Inflammatory macrophage treated with lipopolysaccharide for 1 hour (primary cell): ENCODE measurements around the gene ARHGEF7.

Experiments
- DNase-seq, 2 donors: peaks; one replicate each; pipeline ENCODE4 v3.0.0-alpha.2; 2020 to 2022

Gene ARHGEF7

DNA sequence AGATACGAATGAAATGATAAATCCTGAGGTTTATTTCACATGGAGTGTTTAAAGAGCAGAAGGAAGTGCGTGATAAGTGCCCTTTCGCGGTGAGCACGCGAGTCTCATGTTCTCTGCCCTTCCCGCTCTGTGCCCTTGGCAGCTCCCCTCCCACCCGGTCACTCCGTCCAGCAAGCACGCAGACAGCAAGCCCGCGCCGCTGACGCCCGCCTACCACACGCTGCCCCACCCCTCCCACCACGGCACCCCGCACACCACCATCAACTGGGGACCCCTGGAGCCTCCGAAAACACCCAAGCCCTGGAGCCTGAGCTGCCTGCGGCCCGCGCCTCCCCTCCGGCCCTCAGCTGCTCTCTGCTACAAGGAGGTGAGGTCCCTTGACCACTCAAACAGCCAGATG is 167.9 kb downstream of the ARHGEF7 start:
- no peak for DNase-seq

DNA sequence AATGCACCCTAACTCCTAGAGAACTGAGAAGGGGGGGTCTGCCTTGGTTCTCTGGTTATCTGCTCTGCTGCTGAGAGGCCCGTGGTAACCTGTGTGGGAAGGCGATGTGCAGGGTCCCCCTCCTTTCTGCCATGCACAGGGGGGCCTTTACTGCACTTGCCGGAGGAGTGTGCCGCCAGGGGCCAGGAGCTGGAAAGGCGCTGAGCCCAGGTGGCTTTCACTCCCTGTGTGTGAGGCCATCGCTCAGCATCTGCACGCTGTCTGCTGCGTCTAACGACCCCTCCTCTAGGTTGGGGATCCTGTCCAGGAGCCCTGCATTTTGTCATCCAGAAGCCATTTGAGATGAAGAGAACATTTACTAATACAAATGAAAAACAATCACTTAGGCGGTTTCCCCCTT is 168.3 kb downstream of the ARHGEF7 start:
- no peak for DNase-seq

- no peak for DNase-seq
Observed at GRCh38 chr13:111283991-111284390, 168.9 kb downstream of the ARHGEF7 start.

DNA sequence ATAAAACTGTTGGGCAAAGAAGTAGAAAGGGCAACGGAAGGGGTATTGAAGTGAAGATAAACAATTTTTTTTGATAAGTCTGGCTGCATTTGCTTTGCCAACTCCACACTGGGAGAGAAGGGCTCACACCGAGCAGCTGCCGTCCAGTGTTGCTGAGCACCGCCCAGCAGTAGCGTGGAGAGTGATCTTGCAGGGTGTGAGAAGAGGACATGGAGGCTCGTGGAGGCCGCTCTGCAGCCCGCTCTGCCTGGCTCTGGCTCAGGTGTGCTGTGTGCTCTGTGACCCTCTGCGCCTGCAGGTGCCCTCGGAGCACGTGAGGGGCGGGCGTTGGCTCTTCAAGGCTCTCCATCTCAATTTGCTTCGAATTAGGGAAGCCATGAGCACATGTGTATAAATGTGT is 169.5 kb downstream of the ARHGEF7 start:
- no peak for DNase-seq

DNA sequence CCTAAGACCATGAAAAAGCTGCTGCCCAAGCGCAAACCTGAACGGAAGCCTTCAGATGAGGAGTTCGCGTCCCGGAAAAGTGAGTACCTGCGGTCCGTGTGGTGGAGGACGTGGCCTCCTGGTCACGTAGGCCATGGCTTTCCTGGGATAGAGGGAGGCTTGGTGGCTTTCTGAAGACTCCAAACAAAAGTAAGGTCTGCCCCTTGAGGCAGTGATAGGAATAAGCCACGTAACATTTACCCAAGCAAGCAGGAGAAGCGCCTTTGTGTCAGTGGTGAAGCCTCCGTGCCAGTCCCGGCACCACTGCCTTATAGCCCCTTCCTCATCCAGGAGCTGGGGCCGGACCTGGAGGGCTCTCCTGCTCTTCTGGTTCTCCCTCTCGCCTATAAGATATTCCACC is 171.1 kb downstream of the ARHGEF7 start:
- no peak for DNase-seq

DNA sequence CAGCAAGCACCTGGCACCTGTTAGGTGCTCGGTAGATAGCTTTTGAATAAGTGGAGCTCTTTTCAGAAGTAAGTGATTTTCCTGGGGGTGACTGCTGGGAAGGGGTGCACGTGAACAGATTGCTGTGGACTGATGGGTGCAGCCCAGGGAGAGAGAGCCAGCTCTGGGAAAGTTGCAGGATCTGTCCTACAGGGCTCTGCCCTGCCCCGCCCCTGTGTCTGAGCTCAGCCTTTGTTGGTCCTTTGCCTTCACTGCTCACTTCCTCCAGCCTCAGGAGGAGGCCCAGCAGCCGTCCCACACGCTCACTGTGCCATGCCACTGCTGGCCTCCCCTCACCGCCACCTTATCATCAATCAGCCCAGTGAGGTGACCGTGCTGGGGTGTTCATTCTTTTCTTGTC is 171.6 kb downstream of the ARHGEF7 start:
- DNase-seq, result no peak

DNA sequence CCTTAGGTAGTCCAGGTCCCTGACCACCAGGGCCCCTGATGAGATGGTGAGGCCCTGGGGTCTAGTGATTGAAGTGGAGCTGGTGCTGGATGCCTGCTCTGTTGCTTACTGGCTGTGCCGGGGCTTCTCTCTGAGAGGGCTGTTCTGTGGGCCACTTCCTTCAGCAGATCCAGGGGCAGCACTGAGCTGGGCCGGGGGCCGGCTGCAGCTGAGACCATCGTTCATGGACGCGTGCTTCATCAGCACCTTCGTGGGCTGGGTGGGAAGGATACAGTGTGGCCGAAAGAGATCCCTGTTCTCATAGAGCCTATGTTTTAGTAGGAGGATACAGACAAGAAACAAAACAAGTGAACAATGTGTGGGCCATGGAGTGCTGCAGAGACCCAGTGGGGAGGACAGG is 172.1 kb downstream of the ARHGEF7 start:
- DNase-seq, result no peak

GRCh38 chr13:111288276-111288675 is 173.2 kb downstream of the ARHGEF7 start:
- no peak for DNase-seq

DNA sequence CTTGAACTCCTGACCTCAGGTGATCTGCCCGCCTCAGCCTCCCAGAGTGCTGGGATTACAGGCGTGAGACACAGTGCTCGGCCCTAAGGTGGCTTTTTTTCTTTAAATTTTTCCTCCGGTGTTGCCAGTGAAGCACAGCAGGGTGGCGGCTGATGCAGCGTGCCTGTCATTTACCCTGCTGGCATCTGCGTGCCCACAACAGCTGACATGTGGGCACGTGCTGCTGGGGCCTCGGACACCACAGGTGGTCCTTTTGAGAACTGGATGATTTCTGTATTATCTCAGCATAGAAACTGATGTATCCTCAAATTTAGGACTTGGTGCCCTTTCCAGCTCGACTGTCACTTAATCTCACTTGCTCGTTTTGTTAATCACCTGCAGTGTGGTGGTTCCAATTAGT is 174.1 kb downstream of the ARHGEF7 start:
- DNase-seq, result no peak

- DNase-seq, result no peak
Observed at GRCh38 chr13:111291908-111292307, 176.8 kb downstream of the ARHGEF7 start.

- DNase-seq, result no peak
Observed at GRCh38 chr13:111292710-111293485, 177.8 kb downstream of the ARHGEF7 start.

- no peak for DNase-seq
Observed at GRCh38 chr13:111295886-111296285, 180.8 kb downstream of the ARHGEF7 start.

DNA sequence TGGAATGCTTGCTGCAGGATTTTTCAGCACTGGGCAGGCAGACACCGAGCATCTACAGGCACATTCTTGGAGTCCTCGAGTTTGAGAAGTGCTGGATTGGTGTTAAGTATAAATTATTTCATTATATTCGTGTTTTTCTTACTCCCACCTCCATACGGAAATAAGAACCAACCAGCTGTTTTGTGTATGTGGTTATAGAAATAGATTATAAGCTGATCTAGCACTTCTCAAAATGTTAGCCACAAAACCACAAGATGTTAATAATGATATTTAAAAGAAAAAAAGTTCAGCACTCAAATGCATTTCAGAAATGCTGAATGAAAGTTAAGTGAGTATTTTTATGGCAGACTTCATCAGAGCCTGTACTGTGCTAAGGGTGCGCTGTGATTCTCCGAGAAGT is 181.3 kb downstream of the ARHGEF7 start:
- DNase-seq, result no peak

GRCh38 chr13:111298214-111298975 is 183.3 kb downstream of the ARHGEF7 start:
- no peak for DNase-seq

GRCh38 chr13:111302045-111302726 is 187.1 kb downstream of the ARHGEF7 start:
- DNase-seq, result no peak

DNA sequence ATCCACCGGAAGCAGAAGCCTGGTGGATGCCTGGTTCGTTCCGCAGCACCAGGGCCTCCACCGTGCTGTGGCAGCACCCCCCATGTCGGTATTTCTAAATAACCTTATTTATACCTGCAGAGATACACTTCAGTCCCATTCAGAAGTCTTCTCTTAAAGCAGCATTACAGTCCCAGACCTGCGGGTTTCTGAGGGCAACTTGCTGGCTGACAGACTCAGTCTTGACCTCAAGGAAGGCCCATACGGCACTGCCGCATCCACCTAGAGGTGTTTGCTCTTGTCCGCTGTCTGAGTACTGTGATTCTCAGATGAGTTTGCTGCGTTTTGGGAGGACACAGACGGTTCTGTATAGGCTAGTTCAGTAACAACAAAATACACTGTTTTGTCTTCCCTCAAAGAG is 188.4 kb downstream of the ARHGEF7 start:
- DNase-seq, result no peak

- no peak for DNase-seq
Observed at GRCh38 chr13:111304041-111304544, 189.0 kb downstream of the ARHGEF7 start.

DNA sequence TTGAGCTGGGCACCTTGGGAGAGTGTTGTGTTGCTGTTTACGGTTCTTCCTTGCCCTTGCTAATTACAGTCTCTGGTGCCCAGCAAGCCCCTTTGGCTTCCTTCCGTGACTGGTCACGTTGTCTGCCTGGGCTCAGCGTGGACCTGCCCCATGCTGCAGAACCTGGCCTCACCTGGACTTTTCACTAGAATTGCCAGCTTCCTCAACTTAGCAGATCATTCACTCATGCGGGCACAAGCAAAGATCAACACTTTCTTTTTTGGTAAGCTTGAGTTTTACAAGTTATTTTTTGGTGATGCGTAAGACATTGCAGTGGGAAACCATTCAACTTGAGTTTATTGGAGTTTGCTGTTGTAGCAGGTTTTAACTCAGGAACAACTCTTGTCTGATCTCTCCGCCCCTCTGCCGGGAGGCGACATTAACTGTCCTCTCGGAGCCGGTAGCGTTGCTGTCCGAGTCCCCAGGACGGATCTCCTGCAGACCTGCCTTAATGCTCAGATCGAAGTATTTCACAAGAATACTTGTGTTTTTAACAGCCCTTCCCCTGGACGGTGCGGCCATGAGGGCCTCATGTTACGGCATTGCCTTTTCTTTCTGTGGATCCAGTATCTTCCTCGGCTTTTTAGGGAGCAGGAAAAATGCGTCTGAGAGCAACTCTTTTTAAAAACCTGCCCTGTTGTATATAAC is 189.6 kb downstream of the ARHGEF7 start:
- DNase-seq, result no peak

DNA sequence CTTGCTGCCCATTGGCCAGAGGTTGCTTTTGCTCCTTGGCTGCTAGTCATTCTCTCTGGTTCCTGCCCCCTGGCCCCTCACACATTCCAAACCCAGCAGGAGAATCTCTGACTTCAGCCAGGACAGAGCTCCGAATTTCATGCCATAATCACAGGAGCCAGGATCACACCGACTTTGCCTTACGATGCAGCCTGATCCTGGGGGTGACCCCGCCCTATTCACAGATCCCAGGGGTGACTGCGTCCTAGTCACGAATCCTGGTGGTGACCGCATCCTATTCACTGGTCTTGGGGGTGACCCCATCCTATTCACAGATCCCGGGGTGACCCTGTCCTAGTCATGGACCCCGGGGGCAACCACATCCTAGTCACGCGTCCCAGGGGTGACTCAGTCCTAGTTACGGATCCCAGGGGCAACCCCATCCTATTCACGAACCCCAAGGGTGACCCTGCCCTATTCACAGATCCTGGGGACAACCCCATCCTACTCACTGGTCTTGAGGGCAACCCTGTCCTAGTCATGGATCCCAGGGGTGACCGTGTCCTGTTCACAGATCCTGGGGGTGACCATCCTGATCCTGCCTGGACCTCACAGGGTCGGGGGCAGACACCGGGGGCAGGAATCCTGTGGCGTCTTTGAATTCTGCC is 198.0 kb downstream of the ARHGEF7 start:
- DNase-seq, result no peak

- DNase-seq, result no peak
Observed at GRCh38 chr13:111313911-111314425, 198.9 kb downstream of the ARHGEF7 start.

- DNase-seq, result no peak
Observed at GRCh38 chr13:111314852-111315251, 199.7 kb downstream of the ARHGEF7 start.

- no peak for DNase-seq
Observed at GRCh38 chr13:111315347-111315995, 200.4 kb downstream of the ARHGEF7 start.
